ENCODE measurements around the gene MTURN.
A peak's percentile ranks its signal among the peaks of the same experiment; 100 is the strongest.

MTURN gene

DNA sequence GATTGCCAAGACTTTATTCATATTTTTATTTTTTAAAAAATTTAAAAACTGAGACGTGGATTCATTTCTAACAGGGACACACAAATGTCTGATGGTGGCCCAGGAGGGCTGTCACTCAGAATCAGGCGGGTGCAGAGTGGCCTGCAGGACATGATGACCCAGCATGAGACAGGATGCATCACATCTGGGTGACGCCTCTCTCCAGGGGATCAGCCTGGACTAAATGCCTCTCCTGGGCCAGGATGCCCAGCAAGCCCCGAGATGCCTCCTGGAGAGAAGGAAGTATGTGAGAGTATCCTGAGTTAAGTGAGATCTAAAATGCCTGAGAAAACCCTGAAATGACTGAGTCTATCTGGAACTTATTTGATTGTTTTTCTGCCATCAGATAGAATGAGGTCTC lies 16.9 kb upstream of the MTURN start:
- Histone ChIP-seq H3K4me3 (replicated peaks; ENCODE audit: low read depth, low read length) (no peak overlapping the region), H3K27me3 (replicated peaks; ENCODE audit: control insufficient read depth, insufficient read depth, low read length) (no peaks in the 10 kb centered on the region), H3K36me3 (ENCODE audit: control insufficient read depth, insufficient read depth, low read length) (no peaks in the 10 kb centered on the region)
- DNase-seq (ENCODE audit: extremely low read depth, insufficient read length): no peak
- TF ChIP-seq CTCF (IDR thresholded peaks at IDR 0.05; ENCODE audit: insufficient read depth, low read length, poor library complexity, severe bottlenecking): no peak

DNA sequence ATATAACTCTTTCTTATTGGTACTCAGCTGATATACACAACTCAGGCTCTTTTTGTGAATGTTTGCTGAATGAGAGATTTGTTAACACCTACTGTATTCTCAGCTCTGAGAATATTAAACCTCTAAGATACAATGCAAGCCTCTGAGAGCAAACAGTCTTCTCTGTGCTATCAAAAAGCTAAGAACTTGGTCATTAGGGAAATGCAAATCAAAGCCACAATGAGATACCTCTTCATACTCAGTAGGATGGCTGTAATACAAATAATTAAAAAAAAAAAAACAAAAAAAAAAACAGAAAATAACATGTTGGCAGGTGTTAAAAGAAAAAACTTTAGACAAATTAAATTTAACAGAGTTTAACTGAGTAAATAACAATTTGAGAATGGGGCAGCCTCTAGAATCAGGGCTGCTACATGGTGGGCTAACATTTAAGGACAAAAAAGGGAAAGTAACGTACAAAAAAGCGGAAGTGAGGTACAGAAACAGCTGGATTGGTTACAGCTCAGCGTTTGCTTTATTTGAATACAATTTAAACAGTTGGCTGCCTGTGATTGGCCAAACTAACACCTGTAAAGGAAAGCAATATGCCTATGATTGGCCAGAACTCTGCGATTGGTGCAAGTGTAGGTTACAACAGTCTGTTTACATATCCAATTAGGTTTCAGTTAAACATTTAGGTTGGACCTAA lies 14.8 kb upstream of the MTURN start:
- no peak overlapping the region for H3K4me3 ChIP-seq (replicated peaks; ENCODE audit: low read depth, low read length)
- no peaks in the 10 kb centered on the region for H3K36me3 ChIP-seq (ENCODE audit: control insufficient read depth, insufficient read depth, low read length)
- H3K27me3 ChIP-seq (replicated peaks; ENCODE audit: control insufficient read depth, insufficient read depth, low read length): no peaks in the 10 kb centered on the region
- no peak for DNase-seq (ENCODE audit: extremely low read depth, insufficient read length)
- TF ChIP-seq CTCF (IDR thresholded peaks at IDR 0.05; ENCODE audit: insufficient read depth, low read length, poor library complexity, severe bottlenecking): no peak

DNA sequence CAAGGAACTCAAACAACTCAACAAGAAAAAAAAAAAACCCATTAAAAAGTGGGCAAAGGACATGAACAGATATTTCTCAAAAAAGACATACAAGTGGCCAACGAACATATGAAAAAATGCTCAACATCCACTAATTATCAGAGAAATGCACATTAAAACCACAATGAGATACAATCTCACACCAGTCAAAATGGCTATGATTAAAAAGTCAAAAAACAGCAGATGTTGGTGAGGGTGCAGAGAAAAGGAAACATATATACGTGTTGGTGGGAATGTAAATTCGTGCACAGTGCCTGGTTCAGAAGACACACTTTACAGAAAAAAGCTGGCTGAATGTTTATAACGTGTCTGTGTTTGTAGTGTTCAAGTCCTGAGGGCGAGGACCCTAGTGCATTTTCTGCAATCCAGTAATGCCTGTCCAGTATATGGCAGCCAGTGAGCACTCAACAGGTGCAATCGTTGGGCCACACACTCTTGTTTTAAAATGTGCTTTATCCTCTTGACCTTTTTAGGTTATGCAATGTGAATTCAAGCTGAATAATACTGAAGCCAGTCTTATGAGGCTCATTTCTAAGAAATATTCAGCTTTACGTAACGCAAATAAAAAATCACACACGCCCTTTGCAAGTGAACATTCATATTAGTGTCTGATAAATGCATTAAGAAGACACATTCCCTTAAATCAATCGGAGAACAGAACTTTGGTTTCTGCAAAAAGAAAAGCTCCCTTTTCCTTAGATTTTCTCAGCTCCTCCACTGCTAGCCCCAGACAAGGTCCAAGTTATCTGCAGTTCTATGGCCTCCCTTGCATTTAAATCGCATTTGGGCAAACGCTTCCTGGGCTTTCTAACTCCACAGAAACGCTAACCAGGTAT lies 813 bp upstream of the MTURN start:
- TF ChIP-seq CTCF (IDR thresholded peaks at IDR 0.05; ENCODE audit: insufficient read depth, low read length, poor library complexity, severe bottlenecking): no peak
- no peaks in the 10 kb centered on the region for H3K36me3 ChIP-seq (ENCODE audit: control insufficient read depth, insufficient read depth, low read length)
- DNase-seq (ENCODE audit: extremely low read depth, insufficient read length): no peak
- peak overlapping the region; percentile 63 for H3K4me3 ChIP-seq (replicated peaks; ENCODE audit: low read depth, low read length)
- peaks cover 1% of the 10 kb centered on the region; the same call in 1 of the 2 replicates for H3K27me3 ChIP-seq (replicated peaks; ENCODE audit: control insufficient read depth, insufficient read depth, low read length)

- no peak for TF ChIP-seq CTCF (IDR thresholded peaks at IDR 0.05; ENCODE audit: insufficient read depth, low read length, poor library complexity, severe bottlenecking)
- H3K27me3 ChIP-seq (replicated peaks; ENCODE audit: control insufficient read depth, insufficient read depth, low read length): peaks cover 1% of the 10 kb centered on the region; the same call in 1 of the 2 replicates
- no peaks in the 10 kb centered on the region for H3K36me3 ChIP-seq (ENCODE audit: control insufficient read depth, insufficient read depth, low read length)
- peak; percentile 47 for DNase-seq (ENCODE audit: extremely low read depth, insufficient read length)
- peak overlapping the region; percentile 81 for H3K4me3 ChIP-seq (replicated peaks; ENCODE audit: low read depth, low read length)
These were observed 723 bp downstream of the MTURN start for GRCh38 chr7:30135301-30136116.

- H3K36me3 ChIP-seq (ENCODE audit: control insufficient read depth, insufficient read depth, low read length): no peaks in the 10 kb centered on the region
- DNase-seq (ENCODE audit: extremely low read depth, insufficient read length): no peak
- TF ChIP-seq CTCF (IDR thresholded peaks at IDR 0.05; ENCODE audit: insufficient read depth, low read length, poor library complexity, severe bottlenecking): no peak
- H3K4me3 ChIP-seq (replicated peaks; ENCODE audit: low read depth, low read length): peak overlapping the region; percentile 81
- peaks cover 1% of the 10 kb centered on the region; the same call in 1 of the 2 replicates for H3K27me3 ChIP-seq (replicated peaks; ENCODE audit: control insufficient read depth, insufficient read depth, low read length)
These were observed 1.4 kb downstream of the MTURN start for GRCh38 chr7:30136117-30136731.

Data from GM06990 (cell line).